K562 (cell line): ENCODE measurements around the gene ZNF428. TPM values are rescaled to one million over a fixed set of nuclear protein-coding genes. Genes with fewer than 3 reads are reported as not detected.

Experiments
- CBFB ChIP-seq: sonication (generic); formaldehyde crosslinking; IDR thresholded peaks from 2 replicates; pipeline ENCODE4 v1.4.0; 2020; ENCODE audit warnings: mild to moderate bottlenecking, missing genetic modification reagents
- CBX2 ChIP-seq: fragments of 200-600 bp; sonication (generic); IDR thresholded peaks from one replicate; pipeline ENCODE4 v1.6.1; 2012; ENCODE audit warnings: mild to moderate bottlenecking, low read length, inconsistent platforms; ENCODE audit not compliant: insufficient read depth, poor library complexity, severe bottlenecking
- ILK ChIP-seq: fragments of 450-650 bp; IDR thresholded peaks from 2 replicates; pipeline ENCODE4 v1.6.1; 2016; ENCODE audit warnings: missing genetic modification characterization, low read depth, mild to moderate bottlenecking, missing compliant biosample characterization, moderate library complexity, borderline replicate concordance
- KDM4B ChIP-seq, 2 experiments: fragments of 450-650 bp in 1 of 2; sonication (generic) in 1 of 2; IDR thresholded peaks; 2 replicates each; pipeline ENCODE4 v1.6.1; 2016 to 2017; ENCODE audit warnings: borderline replicate concordance in 2 of 2, antibody characterized with exemption in 1 of 2, low read depth in 1 of 2, mild to moderate bottlenecking in 1 of 2
- MTA1 ChIP-seq: fragments of 450-650 bp; IDR thresholded peaks from 2 replicates; pipeline ENCODE4 v1.6.1; 2017; ENCODE audit warnings: borderline replicate concordance
- NFIX ChIP-seq: fragments of 250-450 bp; sonication (Bioruptor Pico); IDR thresholded peaks from 2 replicates; pipeline ENCODE4 v1.4.0; 2020; ENCODE audit warnings: low read depth, mild to moderate bottlenecking, moderate library complexity
- PHF8 ChIP-seq: fragments of 200-600 bp; sonication (generic); IDR thresholded peaks from 2 replicates; pipeline ENCODE4 v1.6.1; 2012; ENCODE audit warnings: mixed run types, mild to moderate bottlenecking, inconsistent platforms, low read length, moderate library complexity, borderline replicate concordance
- U2AF2 ChIP-seq: fragments of 200-400 bp; formaldehyde crosslinking; optimal IDR thresholded peaks from 2 replicates; pipeline ENCODE3; 2017; ENCODE audit warnings: low read depth, mild to moderate bottlenecking, low read length
- ZNF41 ChIP-seq: fragments of 250-450 bp; sonication (Bioruptor Pico); conservative IDR thresholded peaks from 2 replicates; pipeline ENCODE4 v1.4.0; 2020; ENCODE audit warnings: mild to moderate bottlenecking
- polyA plus RNA-seq, 8 experiments: library from polyadenylated mRNA; depleted of rRNA in 4 of 8; stranded (reverse) in 5 of 8; unstranded in 3 of 8; fragments of >200 nt; fragmentation: Nextera tagmentation in 2 of 8; fragmentation: Illumina TruSeq in 1 of 8; extraction: Ambion mirVana in 2 of 8; extraction: Trizol in 1 of 8; gene quantifications; 2 replicates each; pipeline versions ENCODE4 v1.2.1 to v1.2.3, GENCODE V29; 2011 to 2014; ENCODE audit warnings: inconsistent platforms in 1 of 8, missing spikeins in 1 of 8
- total RNA-seq, 7 experiments: library from RNA; depleted of rRNA in 6 of 7; stranded (reverse); fragments of >200 nt in 6 of 7; fragmentation: Illumina TruSeq in 2 of 7; extraction: Trizol in 2 of 7; gene quantifications; 2 replicates each; pipeline versions ENCODE4 v1.2.1 to v1.2.3, GENCODE V29; 2011 to 2021; ENCODE audit warnings: low replicate concordance in 1 of 7
- TF ChIP-seq, protein P1 (sequence below): fragments of 450-650 bp; IDR thresholded peaks from 2 replicates; pipeline ENCODE4 v1.6.1; 2016; ENCODE audit warnings: mild to moderate bottlenecking, moderate library complexity
- TF ChIP-seq, protein P2 (sequence below): conservative IDR thresholded peaks from 2 replicates; pipeline ENCODE4 v1.6.1; 2011; ENCODE audit warnings: low read depth, mild to moderate bottlenecking, low read length; ENCODE audit not compliant: control insufficient read depth
- TF ChIP-seq, protein P3 (sequence below): fragments of 450-650 bp; formaldehyde crosslinking; IDR thresholded peaks from 2 replicates; pipeline ENCODE4 v1.4.0; 2022; ENCODE audit warnings: mild to moderate bottlenecking, moderate library complexity

The ZNF428 gene
- total and polyA plus RNA-seq, 9 of the 15 experiments (the other 6 are each of a cell fraction or from before 2014, with no cell fraction given) = 0.15 to 85.7 (median 15.9) TPM

DNA sequence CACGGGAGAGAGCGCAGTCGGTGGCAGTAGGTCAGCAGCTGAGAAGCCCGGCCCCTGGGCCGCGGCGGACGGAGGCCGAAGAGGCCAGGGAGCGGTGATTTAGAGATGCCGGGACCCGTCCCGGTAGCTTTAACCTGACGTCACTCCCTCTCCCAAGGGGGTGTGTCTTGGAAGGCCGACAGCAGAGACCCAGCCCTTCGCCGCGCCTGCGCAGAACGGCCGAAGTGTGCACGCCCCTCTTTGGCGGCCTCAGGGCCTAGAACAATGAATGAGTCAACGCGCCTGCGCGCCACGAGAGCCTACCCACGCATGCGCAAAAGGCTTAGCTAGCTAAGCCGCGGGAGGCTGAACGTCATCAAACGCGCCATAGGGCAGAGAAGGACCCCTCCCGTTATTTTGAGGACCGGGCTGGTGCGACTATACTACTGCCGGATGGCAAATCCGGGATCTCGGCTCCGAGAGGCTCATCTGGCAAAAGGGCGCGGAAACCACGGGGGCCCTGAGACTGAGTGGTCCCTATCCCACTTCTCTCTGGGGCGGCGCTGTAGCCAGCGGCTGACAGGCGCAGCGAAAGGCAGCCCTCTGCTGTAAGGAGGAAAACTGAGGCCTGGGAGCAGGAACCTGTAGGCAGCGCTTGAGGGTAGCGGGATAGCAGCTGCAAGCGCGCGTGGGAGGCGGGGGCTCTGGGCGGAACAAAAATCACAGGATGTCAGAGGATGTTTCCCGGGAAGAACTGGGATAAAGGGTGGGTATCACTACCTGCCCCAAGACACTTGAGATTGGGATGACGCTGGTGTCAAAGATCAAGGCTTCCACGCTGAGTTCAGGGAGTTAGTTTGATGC is 23.2 kb downstream of the ZNF428 start, which contains the start of the genes IRGQ and ZNF576 (continued):
- TF ChIP-seq, protein P1, sequence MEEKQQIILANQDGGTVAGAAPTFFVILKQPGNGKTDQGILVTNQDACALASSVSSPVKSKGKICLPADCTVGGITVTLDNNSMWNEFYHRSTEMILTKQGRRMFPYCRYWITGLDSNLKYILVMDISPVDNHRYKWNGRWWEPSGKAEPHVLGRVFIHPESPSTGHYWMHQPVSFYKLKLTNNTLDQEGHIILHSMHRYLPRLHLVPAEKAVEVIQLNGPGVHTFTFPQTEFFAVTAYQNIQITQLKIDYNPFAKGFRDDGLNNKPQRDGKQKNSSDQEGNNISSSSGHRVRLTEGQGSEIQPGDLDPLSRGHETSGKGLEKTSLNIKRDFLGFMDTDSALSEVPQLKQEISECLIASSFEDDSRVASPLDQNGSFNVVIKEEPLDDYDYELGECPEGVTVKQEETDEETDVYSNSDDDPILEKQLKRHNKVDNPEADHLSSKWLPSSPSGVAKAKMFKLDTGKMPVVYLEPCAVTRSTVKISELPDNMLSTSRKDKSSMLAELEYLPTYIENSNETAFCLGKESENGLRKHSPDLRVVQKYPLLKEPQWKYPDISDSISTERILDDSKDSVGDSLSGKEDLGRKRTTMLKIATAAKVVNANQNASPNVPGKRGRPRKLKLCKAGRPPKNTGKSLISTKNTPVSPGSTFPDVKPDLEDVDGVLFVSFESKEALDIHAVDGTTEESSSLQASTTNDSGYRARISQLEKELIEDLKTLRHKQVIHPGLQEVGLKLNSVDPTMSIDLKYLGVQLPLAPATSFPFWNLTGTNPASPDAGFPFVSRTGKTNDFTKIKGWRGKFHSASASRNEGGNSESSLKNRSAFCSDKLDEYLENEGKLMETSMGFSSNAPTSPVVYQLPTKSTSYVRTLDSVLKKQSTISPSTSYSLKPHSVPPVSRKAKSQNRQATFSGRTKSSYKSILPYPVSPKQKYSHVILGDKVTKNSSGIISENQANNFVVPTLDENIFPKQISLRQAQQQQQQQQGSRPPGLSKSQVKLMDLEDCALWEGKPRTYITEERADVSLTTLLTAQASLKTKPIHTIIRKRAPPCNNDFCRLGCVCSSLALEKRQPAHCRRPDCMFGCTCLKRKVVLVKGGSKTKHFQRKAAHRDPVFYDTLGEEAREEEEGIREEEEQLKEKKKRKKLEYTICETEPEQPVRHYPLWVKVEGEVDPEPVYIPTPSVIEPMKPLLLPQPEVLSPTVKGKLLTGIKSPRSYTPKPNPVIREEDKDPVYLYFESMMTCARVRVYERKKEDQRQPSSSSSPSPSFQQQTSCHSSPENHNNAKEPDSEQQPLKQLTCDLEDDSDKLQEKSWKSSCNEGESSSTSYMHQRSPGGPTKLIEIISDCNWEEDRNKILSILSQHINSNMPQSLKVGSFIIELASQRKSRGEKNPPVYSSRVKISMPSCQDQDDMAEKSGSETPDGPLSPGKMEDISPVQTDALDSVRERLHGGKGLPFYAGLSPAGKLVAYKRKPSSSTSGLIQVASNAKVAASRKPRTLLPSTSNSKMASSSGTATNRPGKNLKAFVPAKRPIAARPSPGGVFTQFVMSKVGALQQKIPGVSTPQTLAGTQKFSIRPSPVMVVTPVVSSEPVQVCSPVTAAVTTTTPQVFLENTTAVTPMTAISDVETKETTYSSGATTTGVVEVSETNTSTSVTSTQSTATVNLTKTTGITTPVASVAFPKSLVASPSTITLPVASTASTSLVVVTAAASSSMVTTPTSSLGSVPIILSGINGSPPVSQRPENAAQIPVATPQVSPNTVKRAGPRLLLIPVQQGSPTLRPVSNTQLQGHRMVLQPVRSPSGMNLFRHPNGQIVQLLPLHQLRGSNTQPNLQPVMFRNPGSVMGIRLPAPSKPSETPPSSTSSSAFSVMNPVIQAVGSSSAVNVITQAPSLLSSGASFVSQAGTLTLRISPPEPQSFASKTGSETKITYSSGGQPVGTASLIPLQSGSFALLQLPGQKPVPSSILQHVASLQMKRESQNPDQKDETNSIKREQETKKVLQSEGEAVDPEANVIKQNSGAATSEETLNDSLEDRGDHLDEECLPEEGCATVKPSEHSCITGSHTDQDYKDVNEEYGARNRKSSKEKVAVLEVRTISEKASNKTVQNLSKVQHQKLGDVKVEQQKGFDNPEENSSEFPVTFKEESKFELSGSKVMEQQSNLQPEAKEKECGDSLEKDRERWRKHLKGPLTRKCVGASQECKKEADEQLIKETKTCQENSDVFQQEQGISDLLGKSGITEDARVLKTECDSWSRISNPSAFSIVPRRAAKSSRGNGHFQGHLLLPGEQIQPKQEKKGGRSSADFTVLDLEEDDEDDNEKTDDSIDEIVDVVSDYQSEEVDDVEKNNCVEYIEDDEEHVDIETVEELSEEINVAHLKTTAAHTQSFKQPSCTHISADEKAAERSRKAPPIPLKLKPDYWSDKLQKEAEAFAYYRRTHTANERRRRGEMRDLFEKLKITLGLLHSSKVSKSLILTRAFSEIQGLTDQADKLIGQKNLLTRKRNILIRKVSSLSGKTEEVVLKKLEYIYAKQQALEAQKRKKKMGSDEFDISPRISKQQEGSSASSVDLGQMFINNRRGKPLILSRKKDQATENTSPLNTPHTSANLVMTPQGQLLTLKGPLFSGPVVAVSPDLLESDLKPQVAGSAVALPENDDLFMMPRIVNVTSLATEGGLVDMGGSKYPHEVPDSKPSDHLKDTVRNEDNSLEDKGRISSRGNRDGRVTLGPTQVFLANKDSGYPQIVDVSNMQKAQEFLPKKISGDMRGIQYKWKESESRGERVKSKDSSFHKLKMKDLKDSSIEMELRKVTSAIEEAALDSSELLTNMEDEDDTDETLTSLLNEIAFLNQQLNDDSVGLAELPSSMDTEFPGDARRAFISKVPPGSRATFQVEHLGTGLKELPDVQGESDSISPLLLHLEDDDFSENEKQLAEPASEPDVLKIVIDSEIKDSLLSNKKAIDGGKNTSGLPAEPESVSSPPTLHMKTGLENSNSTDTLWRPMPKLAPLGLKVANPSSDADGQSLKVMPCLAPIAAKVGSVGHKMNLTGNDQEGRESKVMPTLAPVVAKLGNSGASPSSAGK = no peak
- TF ChIP-seq U2AF2 (no peak), ZNF41 (0 out of 2 replicates have a peak, but pooled peaks have one; percentile 9), MTA1 (peak; percentile 99), PHF8 (peak; percentile 57; the same call in 1 of the 2 replicates), ILK (tag) (no peak), NFIX (CRISPR knock-in tag) (no peak), CBX2 (no peak), KDM4B (IDR thresholded peaks at IDR 0.05; ENCODE audit: borderline replicate concordance in 2 of 2, low read depth in 1 of 2) (no peak; a peak in 1 of 4 replicates), CBFB (0 out of 2 replicates have a peak, but pooled peaks have one; percentile 29)
- TF ChIP-seq, protein P2, sequence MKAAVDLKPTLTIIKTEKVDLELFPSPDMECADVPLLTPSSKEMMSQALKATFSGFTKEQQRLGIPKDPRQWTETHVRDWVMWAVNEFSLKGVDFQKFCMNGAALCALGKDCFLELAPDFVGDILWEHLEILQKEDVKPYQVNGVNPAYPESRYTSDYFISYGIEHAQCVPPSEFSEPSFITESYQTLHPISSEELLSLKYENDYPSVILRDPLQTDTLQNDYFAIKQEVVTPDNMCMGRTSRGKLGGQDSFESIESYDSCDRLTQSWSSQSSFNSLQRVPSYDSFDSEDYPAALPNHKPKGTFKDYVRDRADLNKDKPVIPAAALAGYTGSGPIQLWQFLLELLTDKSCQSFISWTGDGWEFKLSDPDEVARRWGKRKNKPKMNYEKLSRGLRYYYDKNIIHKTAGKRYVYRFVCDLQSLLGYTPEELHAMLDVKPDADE = no peak
- TF ChIP-seq, protein P3, sequence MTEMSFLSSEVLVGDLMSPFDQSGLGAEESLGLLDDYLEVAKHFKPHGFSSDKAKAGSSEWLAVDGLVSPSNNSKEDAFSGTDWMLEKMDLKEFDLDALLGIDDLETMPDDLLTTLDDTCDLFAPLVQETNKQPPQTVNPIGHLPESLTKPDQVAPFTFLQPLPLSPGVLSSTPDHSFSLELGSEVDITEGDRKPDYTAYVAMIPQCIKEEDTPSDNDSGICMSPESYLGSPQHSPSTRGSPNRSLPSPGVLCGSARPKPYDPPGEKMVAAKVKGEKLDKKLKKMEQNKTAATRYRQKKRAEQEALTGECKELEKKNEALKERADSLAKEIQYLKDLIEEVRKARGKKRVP (CRISPR knock-in tag) = peak; percentile 25; the same call in 1 of the 2 replicates
